Measurements from ENCODE around the gene SUV39H1.
"Not testable (repeated sequence)": the region's sequence is repeated elsewhere in the genome, so short reads cannot be mapped to it uniquely, and the experiment has no call there.

SUV39H1 gene

GRCh38 chrX:48688531-48689150 is 7.9 kb upstream of the SUV39H1 start:
- DNase-seq, result no peak

GRCh38 chrX:48689208-48689920 is 7.2 kb upstream of the SUV39H1 start:
- DNase-seq, result no peak

- DNase-seq, result not testable (repeated sequence)
Measured at GRCh38 chrX:48691746-48692145, 4.8 kb upstream of the SUV39H1 start.

GRCh38 chrX:48694776-48695533 is 1.6 kb upstream of the SUV39H1 start:
- no peak for DNase-seq

- DNase-seq, result no peak
Measured at GRCh38 chrX:48695534-48695896, 1.0 kb upstream of the SUV39H1 start.

GRCh38 chrX:48695925-48696300 is 621 bp upstream of the SUV39H1 start:
- DNase-seq, result no peak

GRCh38 chrX:48696909-48697727 is 584 bp downstream of the SUV39H1 start:
- no peak for DNase-seq

GRCh38 chrX:48698306-48698705 is 1.8 kb downstream of the SUV39H1 start:
- no peak for DNase-seq

GRCh38 chrX:48700246-48700645 is 3.7 kb downstream of the SUV39H1 start:
- no peak for DNase-seq

- DNase-seq, result no peak
Measured at GRCh38 chrX:48700951-48701653, 4.6 kb downstream of the SUV39H1 start.

GRCh38 chrX:48702032-48702431 is 5.5 kb downstream of the SUV39H1 start:
- DNase-seq, result no peak

- DNase-seq, result no peak
Measured at GRCh38 chrX:48702716-48703115, 6.2 kb downstream of the SUV39H1 start.

GRCh38 chrX:48703228-48703627 is 6.7 kb downstream of the SUV39H1 start:
- DNase-seq, result no peak

GRCh38 chrX:48703642-48704481 is 7.3 kb downstream of the SUV39H1 start:
- no peak for DNase-seq

GRCh38 chrX:48705871-48706270 is 9.3 kb downstream of the SUV39H1 start:
- DNase-seq, result no peak

- DNase-seq, result no peak
Measured at GRCh38 chrX:48709522-48710112, 13.1 kb downstream of the SUV39H1 start.

- no peak for DNase-seq
Measured at GRCh38 chrX:48711162-48711928, 14.8 kb downstream of the SUV39H1 start.

GRCh38 chrX:48711929-48712505 is 15.5 kb downstream of the SUV39H1 start:
- no peak for DNase-seq

GRCh38 chrX:48713847-48714246 is 17.3 kb downstream of the SUV39H1 start:
- no peak for DNase-seq

GRCh38 chrX:48714573-48714972 is 18.0 kb downstream of the SUV39H1 start:
- DNase-seq, result no peak
